Spinal cord (tissue), 10 donors: ENCODE measurements around the gene MAJIN. TPM values are rescaled to one million over a fixed set of nuclear protein-coding genes. Genes with fewer than 3 reads are reported as not detected.

ENCODE experiments used
- DNase-seq, 6 donors: peaks; one replicate each; pipeline versions ENCODE4 v3.0.0 to v3.0.0-alpha.2; 2013 to 2015; ENCODE audit warnings: low spot score in 6 of 6, low read depth in 4 of 6
- H3K27ac ChIP-seq: one replicate; pipeline ENCODE4 v1.5.1; 2013; ENCODE audit warnings: low read depth, low read length, control low read depth
- H3K27me3 ChIP-seq: one replicate; pipeline ENCODE4 v1.6.1; 2013; ENCODE audit warnings: low read length; ENCODE audit not compliant: control insufficient read depth, insufficient read depth
- H3K36me3 ChIP-seq: one replicate; pipeline ENCODE4 v1.6.1; 2013; ENCODE audit warnings: low read length; ENCODE audit not compliant: control insufficient read depth, insufficient read depth
- H3K4me1 ChIP-seq: one replicate; pipeline ENCODE4 v1.6.1; 2013; ENCODE audit warnings: low read length; ENCODE audit not compliant: control insufficient read depth, insufficient read depth
- H3K4me3 ChIP-seq: one replicate; pipeline ENCODE4 v1.5.1; 2013; ENCODE audit warnings: low read depth, low read length, control low read depth
- H3K9me3 ChIP-seq: one replicate; pipeline ENCODE4 v1.6.1; 2013; ENCODE audit warnings: low read length; ENCODE audit not compliant: control insufficient read depth, insufficient read depth
- WGBS: methylation state at CpG from one replicate; pipeline ENCODE4 v1.1.5; 2013; ENCODE audit warnings: missing lambda C conversion rate; ENCODE audit not compliant: insufficient coverage; 5-methylcytosine and 5-hydroxymethylcytosine counted together
- polyA plus RNA-seq, 2 donors: library from polyadenylated mRNA; unstranded; fragments of 120-200 nt; gene quantifications; one replicate each; pipeline ENCODE4 v1.2.1, GENCODE V29; 2013; ENCODE audit not compliant: insufficient read length in 2 of 2
- total RNA-seq, 2 donors: library from RNA; depleted of rRNA in 1 of 2; stranded (reverse); fragments of 120-200 nt in 1 of 2; fragments of >200 nt in 1 of 2; gene quantifications; one replicate each; pipeline versions ENCODE4 v1.2.3 to v1.2.4, GENCODE V29; 2013 to 2014
- donor health status: healthy.

MAJIN gene
- total and polyA plus RNA-seq, 4 donors: 0.42 to 0.50 TPM; not detected in 2

DNA sequence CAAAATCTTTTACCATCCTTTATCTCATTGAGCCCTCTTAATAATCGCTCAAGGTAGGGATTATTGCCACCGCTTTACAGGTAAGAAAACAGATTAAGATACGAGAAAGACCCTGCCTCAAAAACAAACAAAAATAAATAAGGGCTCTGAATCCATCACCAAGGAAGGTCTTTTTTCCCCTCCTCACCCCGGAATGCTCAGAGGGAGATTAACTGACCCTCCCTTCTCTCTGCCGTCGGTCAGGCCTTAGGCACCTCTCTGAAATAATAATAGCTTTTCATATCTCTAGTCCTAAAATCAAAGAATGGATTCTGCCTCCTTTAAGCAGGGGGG, 54.3 kb downstream of the MAJIN start:
- Histone ChIP-seq H3K27ac (peak overlapping the region; percentile 89), H3K36me3 (peaks cover 28% of the 10 kb centered on the region), H3K27me3 (no peaks in the 10 kb centered on the region), H3K4me1 (peaks cover 29% of the 10 kb centered on the region), H3K9me3 (no peaks in the 10 kb centered on the region), H3K4me3 (peak overlapping the region; percentile 94)
- no peak for DNase-seq
- WGBS: 0% methylated on average over 3 of the region's 6 CpGs

DNA sequence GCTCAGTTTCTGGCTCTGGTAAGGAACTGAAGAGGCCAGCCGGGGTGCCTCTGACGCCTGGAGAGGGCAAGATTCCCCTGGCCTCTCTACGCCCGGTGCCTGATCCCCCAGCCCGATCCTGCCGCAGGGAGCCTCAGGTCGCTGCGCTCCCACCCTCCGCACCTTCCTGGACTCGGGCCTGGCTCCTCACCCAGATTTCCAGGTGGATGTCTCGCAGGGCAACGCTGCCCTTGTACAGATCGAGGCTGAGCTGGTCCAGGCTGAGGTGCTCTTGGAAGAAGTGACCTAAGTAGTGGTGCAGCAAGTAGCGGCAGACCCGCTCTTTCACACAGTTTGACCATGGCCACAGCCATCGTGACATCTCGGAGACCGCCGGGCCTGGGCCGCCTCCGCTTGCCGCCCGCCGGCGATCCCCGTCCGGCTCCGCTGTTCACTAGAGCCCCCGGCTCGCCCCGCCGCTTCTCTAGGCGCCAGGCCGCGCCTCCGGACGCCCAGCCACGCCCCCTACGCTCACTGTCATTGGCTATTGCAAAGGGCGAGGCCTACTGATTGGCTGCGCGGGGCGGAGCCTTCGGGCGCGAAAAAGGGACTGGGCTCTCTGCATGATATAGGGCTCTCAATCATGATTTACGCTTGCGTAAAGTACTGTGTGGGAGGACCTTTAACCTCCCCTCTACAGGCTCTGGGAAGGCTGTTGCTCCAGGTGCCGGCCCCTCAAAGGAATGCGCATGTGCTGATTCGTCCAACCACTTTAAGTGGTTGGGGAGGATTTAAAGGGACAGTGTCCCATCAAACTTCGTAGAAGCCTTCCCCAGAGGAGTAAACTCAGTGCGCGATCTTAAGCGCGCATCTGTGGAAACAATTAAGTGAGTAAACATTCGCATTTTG, 54.9 kb downstream of the MAJIN start, which contains the start of gene ATG2A:
Gene ATG2A, minus strand, starts transcription at position 435 of the 888 bp plus-strand sequence. Its CDS starts 74 bp downstream, at position 361.
- DNase-seq: peak; percentile 93 to 100 (median 98)
- WGBS: 0% methylated on average over 42 of the region's 57 CpGs
- Histone ChIP-seq H3K4me3 (peak within 1 kb of the TSS; percentile 94), H3K4me1 (peaks cover 29% of the 10 kb centered on the region), H3K27me3 (no peaks in the 10 kb centered on the region), H3K27ac (peak within 1 kb of the TSS; percentile 89), H3K9me3 (no peaks in the 10 kb centered on the region), H3K36me3 (peaks cover 34% of the 10 kb centered on the region)

DNA sequence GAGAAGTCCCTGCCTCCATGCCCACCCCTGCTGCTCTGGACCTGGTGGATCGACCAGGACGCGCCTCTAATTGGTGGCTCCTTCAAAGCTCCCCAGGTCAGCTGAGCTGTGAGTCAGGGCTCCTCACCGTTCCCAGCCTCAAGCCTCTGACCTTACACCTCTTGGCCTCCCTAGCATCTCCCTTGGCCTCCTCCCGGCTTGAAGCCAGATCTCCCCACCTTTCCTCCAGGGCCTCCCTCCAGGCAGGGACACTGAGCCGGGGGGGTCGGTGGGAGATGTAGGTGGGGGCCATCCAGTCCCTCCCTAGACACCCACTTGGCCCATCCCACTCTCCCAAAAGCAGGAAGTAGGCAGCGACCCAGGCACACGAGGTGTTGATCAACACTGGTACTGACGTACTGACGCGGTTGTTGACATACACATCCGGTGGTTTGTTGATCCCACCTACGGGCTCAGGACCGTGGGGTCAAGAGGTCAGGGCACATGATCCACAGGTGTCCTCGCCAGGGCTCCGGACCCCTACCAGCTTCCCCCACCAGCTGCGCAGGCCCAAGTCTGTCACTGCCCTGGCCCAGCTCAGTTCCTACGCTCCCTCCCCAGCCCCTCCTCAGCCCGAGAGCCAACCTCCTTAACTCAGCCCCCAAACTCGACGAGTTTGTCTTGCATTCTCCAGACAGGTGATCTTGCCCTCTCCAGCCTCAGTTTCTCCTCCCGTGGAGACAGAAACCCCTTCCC, 55.7 kb downstream of the MAJIN start:
- peaks cover 42% of the 10 kb centered on the region for H3K36me3 ChIP-seq
- H3K9me3 ChIP-seq: no peaks in the 10 kb centered on the region
- H3K27ac ChIP-seq: peak overlapping the region; percentile 58
- no peaks in the 10 kb centered on the region for H3K27me3 ChIP-seq
- H3K4me1 ChIP-seq: peaks cover 29% of the 10 kb centered on the region
- WGBS: 12% methylated on average over 20 of the region's 23 CpGs
- peak in 2 of 6 donors; percentile 10 to 37 for DNase-seq
- peak overlapping the region; percentile 94 for H3K4me3 ChIP-seq

DNA sequence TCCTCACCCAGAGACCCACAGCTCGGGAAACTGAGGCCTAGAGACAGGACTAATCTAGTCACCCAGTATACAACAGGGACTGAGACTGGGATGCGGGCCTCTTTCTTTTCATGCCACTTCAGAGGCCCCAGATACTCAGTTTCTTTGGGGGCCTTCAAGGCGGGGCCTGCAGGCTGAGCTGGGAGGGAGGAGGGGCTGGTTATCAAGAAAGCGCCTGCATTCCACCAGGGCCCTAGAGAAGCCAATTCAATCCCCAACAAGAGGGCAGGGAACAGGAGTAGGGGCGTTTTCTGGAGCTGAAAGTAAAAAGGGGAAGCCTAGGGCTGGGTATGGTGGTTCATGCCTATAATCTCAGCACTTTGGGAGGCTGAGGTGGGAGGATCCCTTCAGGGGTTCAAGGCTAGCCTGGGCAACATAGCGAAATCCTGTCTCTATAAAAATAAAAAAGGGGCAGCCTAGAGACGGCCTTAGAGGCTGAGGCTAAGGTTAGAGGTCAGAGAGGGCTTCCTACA, 56.5 kb downstream of the MAJIN start:
- DNase-seq: no peak
- Histone ChIP-seq H3K27me3 (no peaks in the 10 kb centered on the region), H3K36me3 (peaks cover 50% of the 10 kb centered on the region), H3K27ac (no peak overlapping the region), H3K4me1 (peaks cover 29% of the 10 kb centered on the region), H3K9me3 (no peaks in the 10 kb centered on the region), H3K4me3 (no peak overlapping the region)
- 91% methylated on average over 1 of the region's 7 CpGs for WGBS

DNA sequence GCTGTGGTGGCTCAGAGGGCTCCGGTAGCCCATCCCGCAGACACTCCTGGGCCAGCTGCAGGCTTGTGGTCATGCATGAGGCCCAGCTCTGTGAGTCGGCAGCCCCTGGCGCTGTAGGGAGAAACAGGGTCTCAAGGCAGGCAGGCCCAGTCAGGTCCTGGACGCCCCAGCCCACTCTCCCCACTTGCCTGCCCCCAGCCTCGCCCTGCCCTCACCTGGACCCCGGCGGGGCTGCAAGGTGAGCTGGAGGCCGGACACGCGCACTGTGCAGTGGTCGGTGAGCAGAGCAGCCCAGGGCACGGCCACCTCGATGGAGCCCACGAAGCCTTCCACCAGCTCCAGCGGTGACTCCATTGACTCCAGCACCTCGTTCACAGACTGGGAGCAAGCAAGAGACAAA, 57.8 kb downstream of the MAJIN start:
- H3K4me3 ChIP-seq: no peak overlapping the region
- H3K4me1 ChIP-seq: peaks cover 29% of the 10 kb centered on the region
- H3K9me3 ChIP-seq: no peaks in the 10 kb centered on the region
- no peaks in the 10 kb centered on the region for H3K27me3 ChIP-seq
- whole genome bisulfite sequencing: 94% methylated on average over 16 of the region's 17 CpGs
- H3K36me3 ChIP-seq: peaks cover 63% of the 10 kb centered on the region
- no peak overlapping the region for H3K27ac ChIP-seq
- DNase-seq: no peak

DNA sequence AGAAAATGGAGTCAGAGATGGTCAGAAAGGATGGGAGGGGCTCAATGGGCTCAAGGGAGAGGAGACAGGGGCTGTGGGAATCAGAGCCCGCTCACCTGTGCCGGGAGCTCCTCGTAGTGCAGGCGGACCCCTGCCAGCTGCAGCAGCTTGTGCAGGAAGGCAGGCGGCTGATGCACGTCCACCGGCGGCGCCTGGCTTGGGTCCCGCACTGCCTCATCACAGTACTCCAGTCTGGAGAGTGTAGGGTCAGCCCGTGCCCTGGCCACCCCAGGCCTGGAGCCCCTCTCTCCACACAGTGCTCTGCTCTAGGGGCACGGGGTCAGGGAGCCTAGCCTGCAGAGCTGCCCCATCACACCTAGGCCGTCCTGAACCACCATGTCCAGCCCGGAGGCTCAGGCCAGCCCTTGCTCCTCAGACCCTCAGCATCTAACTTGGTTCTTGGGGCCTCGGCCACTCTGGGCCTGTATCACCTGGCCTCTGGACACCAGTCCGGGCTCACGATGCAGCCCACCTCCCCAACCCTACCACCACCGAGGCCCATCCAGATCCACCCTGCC, 58.7 kb downstream of the MAJIN start:
- 89% methylated on average over 18 of the region's 18 CpGs for WGBS
- Histone ChIP-seq H3K27me3 (no peaks in the 10 kb centered on the region), H3K36me3 (peaks cover 72% of the 10 kb centered on the region)

DNA sequence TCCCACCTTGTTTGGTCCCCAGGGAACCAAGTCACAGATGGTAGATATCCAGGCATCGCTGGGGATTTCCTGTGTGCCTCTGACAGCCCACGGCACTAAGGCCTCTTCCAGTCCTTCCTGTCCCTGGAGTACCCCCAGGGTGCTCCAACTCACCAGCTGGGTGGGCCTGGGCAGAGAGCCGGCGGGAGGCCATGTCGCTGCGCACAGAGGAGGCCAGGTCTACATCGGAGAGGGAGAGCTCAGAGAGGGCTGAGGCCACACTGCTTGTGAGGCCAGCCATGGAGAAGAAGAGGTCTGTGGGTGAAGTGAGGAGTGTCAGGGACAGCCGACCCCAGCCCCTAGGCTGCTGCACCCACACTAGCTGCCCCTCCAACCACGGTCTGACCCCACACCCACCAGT, 60.2 kb downstream of the MAJIN start:
- no peaks in the 10 kb centered on the region for H3K27me3 ChIP-seq
- no peak overlapping the region for H3K4me3 ChIP-seq
- no peak for DNase-seq
- peaks cover 18% of the 10 kb centered on the region for H3K4me1 ChIP-seq
- no peaks in the 10 kb centered on the region for H3K9me3 ChIP-seq
- 95% methylated on average over 7 of the region's 9 CpGs for WGBS
- peaks cover 86% of the 10 kb centered on the region for H3K36me3 ChIP-seq
- H3K27ac ChIP-seq: no peak overlapping the region

More for the DNA sequence above, 58.7 kb downstream of the MAJIN start:
- peaks cover 23% of the 10 kb centered on the region for H3K4me1 ChIP-seq
- no peak for DNase-seq
- no peaks in the 10 kb centered on the region for H3K9me3 ChIP-seq
- no peak overlapping the region for H3K4me3 ChIP-seq
- H3K27ac ChIP-seq: no peak overlapping the region

DNA sequence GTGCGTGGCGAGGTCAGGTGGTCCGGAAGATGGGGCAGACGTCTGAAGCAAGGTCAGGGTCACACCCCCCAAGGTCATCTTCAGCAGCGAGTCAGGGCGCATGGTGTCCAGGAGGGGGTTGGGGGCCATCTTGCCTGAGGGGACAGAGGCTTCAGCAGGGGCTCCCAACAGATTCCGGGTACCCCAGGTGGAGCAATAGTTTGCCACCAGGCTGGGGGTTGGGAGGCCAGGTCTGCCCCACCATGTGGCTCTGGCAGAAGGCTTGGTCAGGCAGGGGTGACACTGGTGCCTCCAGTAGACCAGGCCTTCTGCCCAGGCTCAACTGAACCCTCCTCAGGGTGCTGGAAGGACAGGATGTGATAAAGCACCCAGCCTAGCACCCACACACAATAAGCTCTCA, 60.8 kb downstream of the MAJIN start:
- Histone ChIP-seq H3K9me3 (no peaks in the 10 kb centered on the region), H3K27me3 (no peaks in the 10 kb centered on the region), H3K36me3 (peaks cover 92% of the 10 kb centered on the region), H3K4me1 (peaks cover 13% of the 10 kb centered on the region), H3K27ac (no peak overlapping the region), H3K4me3 (no peak overlapping the region)
- 89% methylated on average over 7 of the region's 7 CpGs for WGBS
- DNase-seq: no peak

DNA sequence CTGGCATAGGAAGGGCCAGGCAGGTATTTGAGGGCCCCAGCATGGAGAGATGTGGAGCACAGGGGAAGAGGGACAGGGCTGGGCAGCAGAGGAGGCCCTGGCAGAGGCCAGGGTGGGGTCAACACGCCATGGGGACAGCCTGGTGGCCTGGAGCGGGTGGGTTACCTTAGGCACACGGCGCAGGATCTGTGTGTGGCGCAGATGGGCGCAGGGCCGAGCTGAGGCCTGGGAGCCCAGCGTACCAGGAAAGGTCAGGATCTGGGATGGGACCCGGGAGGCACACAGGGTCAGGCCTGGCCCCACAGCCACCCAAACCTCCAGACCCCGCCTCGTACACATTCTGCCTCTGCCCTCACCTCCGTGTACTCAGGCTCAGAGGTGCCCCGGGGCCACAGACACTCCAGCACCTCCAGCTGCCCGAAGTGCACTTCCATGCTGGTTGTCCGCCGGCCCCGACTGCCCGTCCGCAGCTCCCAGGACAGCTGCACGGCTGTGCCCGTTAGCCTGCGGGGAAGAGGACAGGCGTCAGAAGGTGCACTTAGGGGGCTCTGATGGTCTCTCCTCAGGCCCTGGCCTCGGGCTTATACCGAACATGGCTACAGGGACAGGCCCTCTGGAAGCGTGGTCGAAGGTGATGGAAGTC, 61.3 kb downstream of the MAJIN start:
- peaks cover 97% of the 10 kb centered on the region for H3K36me3 ChIP-seq
- H3K4me1 ChIP-seq: peaks cover 7% of the 10 kb centered on the region
- H3K27ac ChIP-seq: no peak overlapping the region
- H3K4me3 ChIP-seq: no peak overlapping the region
- DNase-seq: no peak
- 95% methylated on average over 27 of the region's 27 CpGs for WGBS
- no peaks in the 10 kb centered on the region for H3K27me3 ChIP-seq
- H3K9me3 ChIP-seq: no peaks in the 10 kb centered on the region
